ENCODE measurements around the gene DST. TPM values are rescaled to one million over a fixed set of nuclear protein-coding genes. Genes with fewer than 3 reads are reported as not detected.
A peak's percentile ranks its signal among the peaks of the same experiment; 100 is the strongest.

Gene DST
- polyA plus RNA-seq, 4 donors = 195 to 264 (median 228) TPM

- DNase-seq (ENCODE audit: low read depth in 4 of 4, low spot score in 3 of 4) = no peak
Measured at GRCh38 chr6:56491606-56492328, 150.9 kb downstream of the DST start.

GRCh38 chr6:56490993-56491392 is 151.7 kb downstream of the DST start:
- no peak for DNase-seq (ENCODE audit: low read depth in 4 of 4, low spot score in 3 of 4)

- no peak for DNase-seq (ENCODE audit: low read depth in 4 of 4, low spot score in 3 of 4)
Measured at GRCh38 chr6:56489559-56489958, 153.1 kb downstream of the DST start.

- no peak for DNase-seq (ENCODE audit: low read depth in 4 of 4, low spot score in 3 of 4)
Measured at GRCh38 chr6:56488281-56488680, 154.4 kb downstream of the DST start.

GRCh38 chr6:56486681-56487080 is 156.0 kb downstream of the DST start:
- no peak for DNase-seq (ENCODE audit: low read depth in 4 of 4, low spot score in 3 of 4)

- peak in 1 of 4 donors; percentile 14 for DNase-seq (ENCODE audit: low read depth in 4 of 4, low spot score in 3 of 4)
Measured at GRCh38 chr6:56484669-56485068, 158.0 kb downstream of the DST start.

- DNase-seq (ENCODE audit: low read depth in 4 of 4, low spot score in 3 of 4) = no peak
Measured at GRCh38 chr6:56483929-56484328, 158.8 kb downstream of the DST start.

GRCh38 chr6:56482525-56482924 is 160.2 kb downstream of the DST start:
- DNase-seq (ENCODE audit: low read depth in 4 of 4, low spot score in 3 of 4) = no peak

- DNase-seq (ENCODE audit: low read depth in 4 of 4, low spot score in 3 of 4) = no peak
Measured at GRCh38 chr6:56481957-56482356, 160.7 kb downstream of the DST start.

- no peak for DNase-seq (ENCODE audit: low read depth in 4 of 4, low spot score in 3 of 4)
Measured at GRCh38 chr6:56480654-56481337, 161.9 kb downstream of the DST start.

- no peak for DNase-seq (ENCODE audit: low read depth in 4 of 4, low spot score in 3 of 4)
Measured at GRCh38 chr6:56480246-56480645, 162.4 kb downstream of the DST start.

- no peak for DNase-seq (ENCODE audit: low read depth in 4 of 4, low spot score in 3 of 4)
Measured at GRCh38 chr6:56479381-56479780, 163.3 kb downstream of the DST start.

GRCh38 chr6:56478202-56478601 is 164.5 kb downstream of the DST start:
- DNase-seq (ENCODE audit: low read depth in 4 of 4, low spot score in 3 of 4) = no peak

GRCh38 chr6:56477241-56477640 is 165.4 kb downstream of the DST start:
- DNase-seq (ENCODE audit: low read depth in 4 of 4, low spot score in 3 of 4) = no peak

GRCh38 chr6:56475736-56476457 is 166.8 kb downstream of the DST start:
- DNase-seq (ENCODE audit: low read depth in 4 of 4, low spot score in 3 of 4) = no peak

GRCh38 chr6:56474532-56474931 is 168.2 kb downstream of the DST start:
- no peak for DNase-seq (ENCODE audit: low read depth in 4 of 4, low spot score in 3 of 4)

- DNase-seq (ENCODE audit: low read depth in 4 of 4, low spot score in 3 of 4) = no peak
Measured at GRCh38 chr6:56463443-56463842, 179.2 kb downstream of the DST start.

GRCh38 chr6:56459030-56459805 is 183.5 kb downstream of the DST start:
- no peak for DNase-seq (ENCODE audit: low read depth in 4 of 4, low spot score in 3 of 4)

- no peak for DNase-seq (ENCODE audit: low read depth in 4 of 4, low spot score in 3 of 4)
Measured at GRCh38 chr6:56458324-56458884, 184.3 kb downstream of the DST start.

- no peak for DNase-seq (ENCODE audit: low read depth in 4 of 4, low spot score in 3 of 4)
Measured at GRCh38 chr6:56456785-56457184, 185.9 kb downstream of the DST start.

Data from left renal pelvis (tissue), 4 donors.